Fibroblast of skin of right quadriceps (primary cell): ENCODE results near the gene RAPGEF5.
"Not testable (repeated sequence)": the region's sequence is repeated elsewhere in the genome, so short reads cannot be mapped to it uniquely, and the experiment has no call there.

Source experiments
- DNase-seq: peaks from one replicate; pipeline ENCODE4 v3.0.0-alpha.2; 2013

RAPGEF5 gene

DNA sequence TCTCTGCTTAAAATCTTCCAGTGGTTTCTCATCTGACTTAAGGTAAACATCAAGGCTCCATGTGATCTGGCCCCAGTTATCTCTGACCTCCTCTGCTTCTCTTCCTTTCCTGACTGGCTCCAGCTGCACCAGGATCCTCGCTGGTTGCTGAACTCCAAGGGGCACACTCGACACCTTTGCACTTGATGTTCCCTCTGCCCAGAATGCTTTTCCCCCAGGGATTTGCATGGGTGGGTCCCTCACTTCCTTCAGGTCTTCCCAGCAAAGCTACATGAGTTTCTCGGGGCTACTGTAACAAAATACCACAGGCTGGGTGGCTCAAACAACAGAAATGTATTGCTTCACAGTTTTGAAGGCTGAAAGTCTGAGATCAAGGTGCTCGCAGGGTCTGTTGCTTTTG, 245.3 kb downstream of the RAPGEF5 start:
- DNase-seq = no peak

DNA sequence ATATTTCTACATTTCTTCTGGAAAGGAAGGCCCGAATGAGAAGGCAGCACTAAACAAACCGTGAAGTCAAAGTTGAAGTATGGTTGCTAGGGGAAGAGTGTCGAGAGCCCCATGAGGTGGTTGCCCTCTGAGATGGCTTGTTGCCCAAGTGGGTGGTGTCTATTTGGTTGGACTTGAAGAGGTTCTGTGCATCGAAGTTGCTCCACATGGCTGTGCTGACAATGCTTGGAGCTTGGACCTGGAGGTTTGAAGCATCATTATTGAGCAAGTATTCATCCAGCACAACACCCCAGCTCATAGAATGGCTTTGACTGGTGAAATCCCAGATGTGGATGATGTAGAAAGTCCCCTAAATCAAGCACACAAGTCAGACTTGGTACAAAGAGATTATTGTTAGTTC, 246.1 kb downstream of the RAPGEF5 start:
- DNase-seq = no peak

DNA sequence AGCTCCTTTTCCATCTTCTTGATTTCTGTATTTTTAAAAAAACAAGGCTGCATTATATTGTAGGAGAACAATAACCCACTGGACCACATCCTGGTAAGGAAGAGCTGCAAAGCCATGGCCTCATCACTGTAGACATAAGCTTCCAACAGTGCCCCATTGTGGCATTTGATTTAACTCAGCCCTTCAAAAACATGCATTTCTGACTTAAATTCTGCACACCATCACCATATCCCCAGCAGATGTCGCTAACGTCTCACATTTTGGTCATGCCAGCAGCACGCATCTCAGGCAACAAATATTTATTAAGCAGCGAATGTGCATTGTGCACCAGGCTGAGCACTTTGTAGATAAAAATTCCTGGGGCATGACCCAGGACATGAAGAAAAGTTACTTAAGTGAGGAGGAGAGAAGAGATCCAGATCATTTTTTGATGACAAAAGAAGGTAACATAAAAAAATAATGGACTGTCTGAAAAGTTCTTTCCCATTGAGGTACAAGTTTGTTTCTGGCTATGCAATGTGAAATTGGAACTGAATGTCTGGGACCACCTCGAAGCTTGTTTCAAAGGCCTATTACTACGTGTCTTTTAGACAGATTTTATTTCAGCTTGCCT, 246.6 kb downstream of the RAPGEF5 start:
- peak; percentile 73 for DNase-seq

DNA sequence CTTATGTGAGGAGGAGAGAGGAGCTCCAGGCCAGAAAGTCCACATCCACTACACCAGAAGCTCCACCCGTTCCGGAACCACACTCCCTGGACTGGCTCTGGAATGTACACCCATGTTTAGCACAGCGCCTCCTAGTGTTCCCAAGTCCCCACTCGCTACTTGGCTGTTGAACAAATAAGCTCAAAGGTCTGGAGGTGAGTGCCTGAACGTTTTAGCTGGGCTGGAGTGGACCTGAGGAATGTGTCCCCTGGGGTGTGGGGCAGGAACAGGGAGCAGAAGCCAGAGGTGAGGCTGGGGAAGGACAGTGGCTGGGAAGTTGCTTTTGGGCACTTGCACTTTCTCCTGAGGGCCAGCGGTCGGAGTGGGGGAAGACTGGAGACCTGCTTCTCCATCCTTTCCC, 247.2 kb downstream of the RAPGEF5 start:
- DNase-seq = peak; percentile 10

DNA sequence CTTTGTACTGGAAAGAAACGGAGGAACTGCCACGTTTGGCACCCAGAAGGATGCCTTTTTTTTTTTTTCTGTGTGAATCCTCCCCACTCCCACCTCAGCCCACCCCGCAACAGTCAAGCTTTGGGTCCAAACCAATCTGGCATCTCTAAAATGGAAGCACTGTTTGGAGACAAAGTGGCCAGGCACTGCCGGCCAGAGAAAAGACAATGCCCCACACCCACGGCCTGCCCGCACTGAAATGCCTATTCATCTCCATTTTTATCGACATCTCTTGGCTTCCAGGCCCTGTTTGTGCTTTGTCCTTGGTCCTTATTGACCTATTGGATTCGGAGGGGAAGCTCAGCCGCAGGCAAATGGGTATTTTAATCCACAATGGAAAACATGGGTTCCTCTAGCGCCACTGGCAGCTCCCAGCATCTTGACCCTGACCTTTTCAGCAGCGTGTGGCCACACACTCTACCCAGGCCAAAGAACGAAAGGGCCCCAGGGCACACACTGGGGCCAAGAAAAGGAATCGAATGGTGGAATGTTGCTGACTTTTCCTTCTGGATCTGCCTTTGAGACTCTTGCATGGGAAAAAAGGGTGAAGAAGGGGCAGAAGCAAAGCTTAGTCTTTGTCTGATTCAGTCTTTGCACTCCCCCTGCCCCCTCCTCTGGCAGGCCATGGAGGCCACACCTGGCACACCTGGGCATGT, 248.7 kb downstream of the RAPGEF5 start:
- DNase-seq = no peak

DNA sequence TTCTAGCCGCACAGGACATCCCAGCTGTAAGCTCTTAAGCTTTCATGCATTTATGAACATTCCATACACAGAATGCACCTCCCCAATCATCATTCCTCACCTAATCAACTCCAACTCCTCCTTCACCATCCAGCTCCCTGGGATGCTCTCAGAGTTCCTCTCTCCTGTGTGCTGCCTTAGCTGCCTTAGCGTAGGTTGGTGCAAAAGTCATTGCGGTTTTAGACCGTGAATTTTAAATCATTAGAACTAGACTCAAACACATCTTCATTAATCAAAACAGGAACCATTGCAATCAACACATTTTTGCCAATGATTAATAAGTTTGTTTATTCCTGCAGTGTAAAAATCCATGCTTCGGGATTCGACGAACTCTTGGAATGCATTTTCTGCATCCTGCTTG, 251.4 kb downstream of the RAPGEF5 start:
- no peak for DNase-seq

DNA sequence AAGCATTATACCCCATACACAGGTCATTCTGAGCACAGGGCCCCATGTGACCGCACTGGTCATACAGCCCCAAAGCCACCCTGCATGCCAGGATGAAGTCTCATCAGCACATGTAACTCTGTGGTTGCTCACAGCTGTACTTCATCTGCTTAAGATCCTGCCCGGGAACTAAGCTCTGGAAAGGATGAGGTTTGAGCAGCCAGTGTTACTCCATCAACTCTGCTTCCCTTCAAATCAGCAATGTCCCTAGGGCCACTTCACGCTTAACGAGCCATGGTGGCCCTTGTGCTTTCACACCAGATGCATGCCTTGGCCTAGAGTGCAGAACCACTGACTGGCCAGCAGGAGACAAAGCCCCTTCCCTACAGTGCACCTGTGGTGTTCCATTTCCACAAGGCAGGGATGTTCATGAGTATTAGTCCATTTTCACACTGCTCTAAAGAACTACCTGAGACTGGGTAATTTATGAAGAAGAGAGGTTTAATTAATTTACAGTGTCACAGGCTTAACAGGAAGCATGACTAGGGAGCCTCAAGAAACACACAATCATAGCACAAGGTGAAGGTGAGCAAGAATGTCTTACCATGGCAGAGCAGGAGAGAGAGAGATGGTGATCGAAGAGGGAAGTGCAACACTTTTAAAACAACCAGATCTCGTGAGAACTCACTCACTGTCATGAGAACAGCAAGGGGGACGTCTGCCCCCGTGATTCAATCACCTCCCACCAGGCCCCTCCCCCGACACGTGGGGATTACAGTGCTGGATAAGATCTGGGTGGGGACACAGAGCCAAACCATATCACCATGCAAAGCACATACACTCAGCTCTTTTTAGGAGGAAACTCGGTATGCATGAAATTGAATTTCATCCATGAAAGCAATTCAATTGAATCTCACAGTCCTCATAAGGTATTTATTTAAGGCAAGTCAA, 262.3 kb downstream of the RAPGEF5 start:
- no peak for DNase-seq

DNA sequence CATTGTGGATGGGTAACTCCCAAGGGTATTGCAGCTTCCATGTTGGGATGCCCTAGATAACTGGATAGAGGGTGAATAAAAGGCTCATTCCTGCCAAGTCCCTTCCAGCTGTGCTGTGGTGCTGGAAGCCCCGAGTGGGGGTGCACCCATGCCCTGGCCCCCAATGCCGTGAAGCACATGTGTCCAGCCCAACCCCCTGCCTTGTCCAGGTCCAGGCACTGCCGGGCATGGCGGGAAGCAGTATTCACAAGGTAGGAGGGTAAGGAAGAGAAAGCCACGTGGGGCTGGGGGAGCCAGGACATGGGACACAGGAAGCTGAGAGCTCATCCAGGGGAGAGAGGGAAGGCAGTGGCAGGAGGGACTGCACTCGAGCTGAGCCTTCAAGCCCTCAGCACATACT, 263.0 kb downstream of the RAPGEF5 start:
- no peak for DNase-seq

DNA sequence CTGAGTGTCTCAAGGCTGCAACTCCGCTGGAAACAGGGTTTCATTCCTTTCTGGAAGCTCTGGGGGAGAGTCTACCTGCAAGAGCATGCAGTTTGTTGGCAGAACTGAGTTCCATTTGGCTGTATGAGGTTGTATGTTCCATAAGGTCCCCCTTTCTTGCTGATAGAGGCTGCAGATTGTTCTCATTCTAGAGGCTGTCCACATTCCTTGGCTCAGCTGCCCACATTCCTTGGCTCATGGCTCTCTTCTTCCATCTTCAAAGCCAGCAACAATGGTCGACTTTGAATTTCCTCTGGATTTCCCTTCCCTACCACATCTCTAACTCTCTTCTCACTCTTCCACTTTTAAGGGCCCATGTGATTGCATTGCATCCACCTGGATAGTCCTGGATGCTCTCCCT, 264.0 kb downstream of the RAPGEF5 start:
- DNase-seq = peak; percentile 7

DNA sequence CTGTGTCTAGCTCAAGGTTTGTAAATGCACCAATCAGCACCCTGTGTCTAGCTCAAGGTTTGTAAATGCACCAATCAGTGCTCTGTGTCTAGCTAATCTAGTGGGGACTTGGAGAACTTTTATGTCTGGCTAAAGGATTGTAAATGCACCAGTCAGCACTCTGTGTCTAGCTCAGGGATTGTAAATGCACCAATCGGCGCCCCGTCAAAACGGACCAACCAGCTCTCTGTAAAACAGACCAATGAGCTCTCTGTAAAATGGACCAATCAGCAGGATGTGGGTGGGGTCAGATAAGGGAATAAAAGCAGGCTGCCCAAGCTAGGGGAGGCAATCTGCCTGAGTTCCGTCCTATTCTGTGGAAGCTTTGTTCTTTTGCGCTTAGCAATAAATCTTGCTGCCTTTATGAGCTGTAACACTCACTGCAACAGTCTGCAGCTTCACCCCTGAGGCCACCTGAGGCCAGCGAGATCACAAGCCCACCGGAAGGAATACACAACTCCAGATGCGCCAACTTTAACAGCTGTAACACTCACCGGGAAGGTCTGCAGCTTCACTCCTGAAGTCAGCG, 265.9 kb downstream of the RAPGEF5 start:
- not testable (repeated sequence) for DNase-seq

DNA sequence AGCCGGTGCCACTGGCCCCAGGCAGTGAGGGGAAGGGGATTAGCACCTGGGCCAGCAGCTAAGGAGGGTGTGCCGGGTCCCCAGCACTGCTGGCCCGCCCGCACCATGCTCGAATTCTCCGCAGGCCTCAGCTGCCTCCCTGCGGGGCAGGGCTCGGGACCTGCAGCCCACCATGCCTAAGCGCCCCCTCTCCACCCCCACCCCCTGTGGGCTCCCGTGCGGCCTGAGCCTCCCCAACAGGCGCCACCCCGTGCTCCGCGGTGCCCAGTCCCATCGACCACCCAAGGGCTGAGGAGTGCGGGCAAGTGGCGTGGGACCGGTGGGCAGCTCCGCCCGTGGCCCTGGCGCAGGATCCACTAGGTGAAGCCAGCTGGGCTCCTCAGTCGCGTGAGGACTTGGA, 266.4 kb downstream of the RAPGEF5 start:
- DNase-seq = no peak

DNA sequence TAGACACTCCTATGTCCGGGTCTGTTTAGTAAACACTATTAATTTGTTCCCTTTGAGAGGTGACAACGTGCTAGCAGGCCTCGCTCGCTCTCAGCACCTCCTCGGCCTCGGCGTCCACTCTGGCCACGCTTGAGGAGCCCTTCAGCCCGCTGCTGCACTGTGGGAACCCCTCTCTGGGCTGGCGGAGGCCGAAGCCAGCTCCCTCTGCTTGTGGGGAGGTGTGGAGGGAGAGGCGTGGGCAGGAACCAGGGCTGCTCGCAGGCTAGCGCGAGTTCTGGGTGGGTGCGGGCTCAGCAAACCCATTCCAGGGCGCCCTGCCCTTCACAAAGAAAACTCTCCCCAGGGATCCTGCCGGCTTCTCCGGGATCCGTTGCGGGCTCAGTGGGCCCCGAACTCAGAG, 266.8 kb downstream of the RAPGEF5 start:
- no peak for DNase-seq

DNA sequence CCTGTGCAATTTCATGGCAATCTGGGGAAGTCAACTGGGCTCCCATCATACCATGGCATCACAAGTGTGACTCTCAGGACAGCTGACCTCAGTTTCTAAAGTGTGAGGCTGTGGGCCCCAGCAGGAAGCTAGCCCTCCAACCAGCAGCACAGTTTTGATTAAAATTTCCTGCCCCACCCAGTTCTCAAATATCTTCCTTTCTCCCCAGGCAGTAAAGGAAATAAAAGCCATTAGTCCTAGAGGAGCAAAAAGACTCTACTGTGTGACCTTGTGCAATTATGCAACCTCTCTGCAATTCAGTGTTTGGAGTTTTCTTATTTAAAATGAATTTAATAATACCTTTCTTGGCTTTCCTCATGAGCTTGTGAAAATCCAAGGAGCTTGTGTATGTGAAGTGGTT, 268.1 kb downstream of the RAPGEF5 start:
- DNase-seq = no peak

DNA sequence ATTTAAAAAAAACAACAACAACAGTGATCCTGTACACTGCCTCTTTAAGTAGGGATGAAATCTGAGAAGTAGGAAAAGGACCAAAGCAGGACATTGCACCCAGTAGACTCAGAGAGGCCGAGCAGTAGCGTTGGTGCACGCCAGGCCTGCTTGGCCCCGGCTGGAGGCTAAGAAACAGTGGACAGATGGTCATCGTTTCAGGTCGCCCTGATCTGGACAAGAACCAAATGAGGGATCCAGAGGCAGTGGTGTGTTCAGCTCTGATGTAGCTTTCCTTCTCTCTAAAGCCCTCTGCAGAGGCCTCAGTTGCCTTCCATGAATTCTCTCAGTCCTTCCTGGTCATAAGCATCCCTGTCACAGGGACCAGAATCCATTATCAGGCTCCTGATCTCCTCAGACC, 269.1 kb downstream of the RAPGEF5 start:
- DNase-seq = no peak

DNA sequence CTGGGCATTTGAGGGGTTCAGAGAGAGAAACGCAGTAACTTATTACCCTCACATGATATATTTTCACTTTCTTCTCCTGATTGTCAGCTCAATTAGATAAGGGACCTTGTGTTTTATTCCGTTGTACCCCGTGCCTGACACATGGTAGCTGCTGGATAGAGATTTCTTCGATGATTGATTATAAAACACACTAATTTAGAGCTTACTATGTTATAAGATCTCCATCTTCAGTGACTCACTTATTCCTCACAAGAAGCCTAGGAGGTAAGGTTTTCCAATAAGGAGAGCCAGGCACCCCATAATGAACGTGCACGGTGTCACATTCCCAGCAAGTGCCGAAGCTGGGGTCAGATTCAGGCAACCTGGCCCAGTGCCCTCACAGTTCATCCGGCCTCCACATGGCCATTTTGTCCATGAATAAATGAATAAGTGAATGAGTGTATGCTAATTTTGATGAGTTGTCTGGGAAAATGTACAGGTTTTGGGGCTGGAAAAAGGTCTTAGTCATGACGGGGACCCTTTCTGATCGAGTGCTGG, 273.2 kb downstream of the RAPGEF5 start:
- peak; percentile 1 for DNase-seq

DNA sequence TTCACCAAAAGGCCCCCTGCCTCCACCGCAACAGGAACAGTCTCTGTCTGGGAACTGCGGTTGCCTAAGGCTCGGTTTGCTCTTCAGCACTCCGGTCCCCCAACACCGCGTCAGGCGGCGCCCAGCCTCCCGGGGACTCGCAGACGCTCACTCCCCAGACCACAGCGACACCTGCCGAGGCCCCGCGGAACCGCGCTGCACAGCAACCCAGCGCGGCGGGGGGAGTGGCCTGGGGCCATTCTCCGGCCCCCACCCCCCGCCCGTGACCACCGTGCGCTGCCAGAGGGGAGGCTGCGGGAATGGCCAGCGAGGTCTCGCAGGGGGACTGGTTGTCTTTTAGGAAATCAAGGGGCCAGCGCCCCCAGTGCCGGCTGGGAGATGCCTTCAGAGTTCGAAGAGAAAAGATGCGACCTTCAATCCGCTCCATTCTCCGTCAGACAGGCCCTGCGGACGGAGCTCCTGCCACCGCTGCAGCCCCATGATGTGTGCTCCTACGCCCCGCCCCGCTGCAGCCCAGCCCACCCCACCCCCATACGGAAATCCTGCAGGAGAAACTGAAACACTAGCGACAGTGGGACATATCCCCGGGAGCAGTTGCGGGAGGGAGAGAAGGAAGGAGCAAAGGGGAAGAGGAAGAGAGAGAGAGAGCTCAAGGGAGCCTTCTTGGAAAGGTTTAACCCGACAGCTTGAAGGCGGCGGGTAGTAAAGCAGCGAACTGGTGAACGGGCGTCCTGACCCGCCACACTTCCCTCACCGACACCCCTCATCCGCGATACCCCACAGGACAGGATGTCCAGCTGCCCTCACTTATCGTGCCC, 273.9 kb downstream of the RAPGEF5 start:
- peak; percentile 71 for DNase-seq

DNA sequence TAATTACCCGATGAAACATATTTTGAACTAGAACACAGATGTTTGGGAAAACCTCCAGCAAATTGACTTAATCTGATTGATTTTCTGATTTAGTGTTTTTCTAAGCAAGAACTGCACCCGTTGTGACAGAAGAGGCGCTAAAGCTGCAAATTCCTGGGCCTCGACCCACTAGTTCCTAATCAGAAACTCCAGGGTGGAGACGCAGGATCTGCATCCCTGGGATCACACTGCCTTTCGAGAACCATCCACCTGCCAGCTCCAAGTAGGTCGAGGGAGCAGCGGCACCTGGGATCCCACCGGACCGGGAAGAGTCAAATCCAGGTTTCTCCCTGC, 274.4 kb downstream of the RAPGEF5 start:
- DNase-seq = no peak

DNA sequence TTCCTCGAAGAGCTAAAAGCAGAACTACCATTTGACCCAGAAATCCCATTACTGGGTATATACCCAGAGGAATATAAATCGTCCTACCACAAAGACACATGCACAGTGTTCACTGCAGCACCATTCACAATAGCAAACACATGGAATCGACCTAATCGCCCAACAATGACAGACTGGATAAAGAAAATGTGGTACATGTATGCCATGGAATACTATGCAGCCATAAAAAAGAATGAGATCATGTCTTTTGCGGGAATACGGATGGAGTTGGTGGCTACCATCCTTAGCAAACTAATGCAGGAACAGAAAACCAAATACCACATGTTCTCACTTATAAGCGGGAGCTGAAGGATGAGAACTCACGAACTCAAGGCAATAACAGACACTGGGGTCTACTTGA, 276.7 kb downstream of the RAPGEF5 start:
- DNase-seq = not testable (repeated sequence)

DNA sequence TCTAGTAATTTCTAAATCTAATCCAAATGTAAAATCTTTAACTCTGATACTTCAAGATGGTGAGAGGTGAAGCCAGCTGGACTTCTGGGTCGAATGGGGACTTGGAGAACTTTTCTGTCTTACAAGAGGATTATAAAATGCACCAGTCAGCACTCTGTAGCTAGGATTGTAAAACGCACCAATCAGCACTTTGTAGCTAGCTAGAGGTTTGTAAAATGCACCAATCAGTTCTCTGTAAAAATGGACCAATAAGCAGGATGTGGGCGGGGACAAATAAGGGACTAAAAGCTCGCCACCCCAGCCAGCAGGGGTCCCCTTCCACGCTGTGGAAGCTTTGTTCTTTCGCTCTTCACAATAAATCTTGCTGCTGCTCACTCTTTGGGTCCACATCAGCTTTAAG, 278.1 kb downstream of the RAPGEF5 start:
- not testable (repeated sequence) for DNase-seq

DNA sequence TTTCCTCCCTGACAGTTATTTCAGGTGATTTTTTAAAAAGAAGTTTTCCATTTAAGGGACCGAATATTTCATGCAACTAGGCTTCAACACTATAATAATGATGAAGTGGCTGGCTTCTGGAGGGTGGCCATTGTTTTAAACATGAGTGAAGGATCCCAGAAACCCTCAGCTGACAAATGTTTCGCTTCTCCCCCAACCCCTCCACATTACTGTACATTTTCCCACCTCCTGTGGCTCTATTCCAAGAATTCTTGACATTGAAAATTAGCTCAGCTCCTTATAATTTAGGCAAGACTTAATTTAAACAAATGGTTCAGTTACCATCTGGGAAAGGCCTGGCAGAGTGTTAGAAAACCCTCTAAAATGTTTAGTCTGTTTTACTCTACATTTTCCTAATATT, 281.4 kb downstream of the RAPGEF5 start:
- DNase-seq = no peak

DNA sequence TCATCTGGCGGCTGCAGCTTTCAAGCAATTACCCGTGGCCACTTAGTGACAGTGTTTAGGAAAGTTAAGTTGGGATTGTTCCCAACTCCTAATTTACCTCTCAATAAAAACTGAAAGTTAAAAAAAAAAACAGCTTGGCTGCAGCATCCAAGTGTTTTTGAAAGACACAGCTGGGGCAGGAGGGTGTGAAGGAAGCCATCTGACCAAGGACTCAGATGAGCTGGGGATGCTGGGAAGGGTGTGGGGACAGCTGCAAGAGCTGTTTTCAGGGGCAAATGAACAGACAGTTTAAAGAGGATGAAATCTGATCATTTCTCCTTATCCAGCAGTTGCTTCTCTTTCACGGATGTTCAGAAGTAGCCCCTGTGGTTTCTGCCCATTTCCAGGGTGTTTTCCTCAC, 282.1 kb downstream of the RAPGEF5 start:
- DNase-seq = no peak
